PC-3 (cell line): ENCODE data around the gene TNFAIP3.

Source experiments
- CTCF ChIP-seq: fragments of 300-600 bp; sonication (generic); conservative IDR thresholded peaks from 2 replicates; pipeline ENCODE4 v1.5.1; 2017; ENCODE audit warnings: antibody characterized with exemption, low read depth, mild to moderate bottlenecking, low read length
- EZH2 ChIP-seq: fragments of 300-600 bp; sonication (generic); IDR thresholded peaks from one replicate; pipeline ENCODE4 v1.6.1; 2017; ENCODE audit warnings: antibody characterized with exemption, mild to moderate bottlenecking, low read length; ENCODE audit not compliant: unreplicated experiment

GRCh38 chr6:137894779-137895385, 27.8 kb downstream of the TNFAIP3 start:
- no peak for TF ChIP-seq CTCF
- no peak for TF ChIP-seq EZH2
